Ascending aorta (tissue), 2 donors: ENCODE measurements around the gene GLDC. TPM values are rescaled to one million over a fixed set of nuclear protein-coding genes. Genes with fewer than 3 reads are reported as not detected.
A peak's percentile ranks its signal among the peaks of the same experiment; 100 is the strongest.
"Not testable (repeated sequence)": the region's sequence is repeated elsewhere in the genome, so short reads cannot be mapped to it uniquely, and the experiment has no call there.

ENCODE experiments used
- DNase-seq, 2 donors: peaks; one replicate each; pipeline ENCODE4 v3.0.0-alpha.2; 2019; ENCODE audit warnings: low spot score in 2 of 2
- H3K27ac ChIP-seq, 2 donors: fragments of 200-600 bp; sonication (generic); one replicate each; pipeline ENCODE4 v1.5.1; 2016 to 2017; ENCODE audit warnings: mild to moderate bottlenecking in 1 of 2
- H3K27me3 ChIP-seq: fragments of 200-600 bp; sonication (generic); one replicate; pipeline ENCODE4 v1.5.1; 2017
- H3K36me3 ChIP-seq, 2 donors: fragments of 200-600 bp; sonication (generic); one replicate each; pipeline ENCODE4 v1.5.1; 2016
- H3K4me1 ChIP-seq, 2 donors: fragments of 200-600 bp; sonication (generic); one replicate each; pipeline ENCODE4 v1.5.1; 2016 to 2017; ENCODE audit warnings: mild to moderate bottlenecking in 1 of 2
- H3K4me3 ChIP-seq, 2 donors: fragments of 200-600 bp; sonication (generic); one replicate each; pipeline ENCODE4 v1.5.1; 2016 to 2017; ENCODE audit warnings: mild to moderate bottlenecking in 1 of 2
- H3K9me3 ChIP-seq, 2 donors: fragments of 200-600 bp; sonication (generic); one replicate each; pipeline ENCODE4 v1.5.1; 2016
- CTCF ChIP-seq, 3 experiments: fragments of 200-600 bp in 2 of 3; fragments of 450-650 bp in 1 of 3; sonication (generic) in 2 of 3; IDR thresholded peaks; one replicate each; pipeline ENCODE4 v1.5.1; 2016 to 2019; ENCODE audit warnings: antibody characterized with exemption in 3 of 3, mild to moderate bottlenecking in 1 of 3, moderate library complexity in 1 of 3
- intact Hi-C: fragments of 100-400 bp; cut with DNase I; formaldehyde crosslinking; loops from one replicate; pipeline ENCODE4 v1.15.1; 2023
- total RNA-seq: library from RNA; depleted of rRNA; stranded (reverse); fragments of >200 nt; gene quantifications from one replicate; pipeline ENCODE4 v1.1.0, GENCODE V29; 2016

GLDC gene
- 0.64 TPM for total RNA-seq

- no peaks in the 10 kb centered on the region for H3K27me3 ChIP-seq
- TF ChIP-seq CTCF (IDR thresholded peaks at IDR 0.05), result no peak
- H3K4me1 ChIP-seq, result peaks cover 4 to 7% of the 10 kb centered on the region in 2 donors
- intact Hi-C loops, result no loop called here
- peak within 1 kb of the TSS; percentile 69 to 85 for H3K4me3 ChIP-seq
- DNase-seq, result peak in 1 of 2 donors; percentile 66
- no peak within 1 kb of the TSS for H3K27ac ChIP-seq
- H3K9me3 ChIP-seq, result no peaks in the 10 kb centered on the region
- H3K36me3 ChIP-seq, result no peaks in the 10 kb centered on the region
These were observed at the start of gene GLDC for GRCh38 chr9:6645355-6646292. TSS of gene GLDC (minus strand) at chr9:6645729. CDS start at chr9:6645499, 230 bp downstream.

DNA sequence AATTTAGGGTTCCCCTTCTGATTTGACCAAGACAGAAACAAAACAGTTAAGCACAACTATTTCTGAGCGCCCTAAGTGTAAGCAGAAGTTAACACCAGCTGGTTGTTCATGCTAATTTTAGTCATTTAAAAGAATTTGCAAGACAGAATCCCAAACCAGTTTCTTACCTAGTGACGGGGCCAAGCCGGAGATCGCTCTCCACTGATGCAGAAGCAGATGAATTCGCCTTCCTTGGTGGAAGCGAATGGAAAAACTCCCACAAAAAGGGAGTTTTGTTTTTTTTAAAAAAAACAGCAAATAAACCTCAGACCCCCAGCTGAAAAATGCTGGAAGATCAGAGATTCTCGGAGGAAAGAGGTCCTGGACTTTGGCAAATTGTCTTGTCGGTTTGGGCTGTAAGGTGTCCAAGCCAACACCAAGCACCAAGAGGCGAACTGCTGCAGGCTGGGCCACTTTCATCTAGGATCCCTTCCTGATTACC lies 47.4 kb upstream of the GLDC start:
- DNase-seq, result no peak
- Histone ChIP-seq H3K9me3 (no peaks in the 10 kb centered on the region), H3K27ac (no peak overlapping the region), H3K4me1 (no peaks in the 10 kb centered on the region), H3K36me3 (no peaks in the 10 kb centered on the region), H3K27me3 (no peaks in the 10 kb centered on the region), H3K4me3 (no peak overlapping the region)
- intact Hi-C loops, result no loop called here
- no peak for TF ChIP-seq CTCF (IDR thresholded peaks at IDR 0.05)

DNA sequence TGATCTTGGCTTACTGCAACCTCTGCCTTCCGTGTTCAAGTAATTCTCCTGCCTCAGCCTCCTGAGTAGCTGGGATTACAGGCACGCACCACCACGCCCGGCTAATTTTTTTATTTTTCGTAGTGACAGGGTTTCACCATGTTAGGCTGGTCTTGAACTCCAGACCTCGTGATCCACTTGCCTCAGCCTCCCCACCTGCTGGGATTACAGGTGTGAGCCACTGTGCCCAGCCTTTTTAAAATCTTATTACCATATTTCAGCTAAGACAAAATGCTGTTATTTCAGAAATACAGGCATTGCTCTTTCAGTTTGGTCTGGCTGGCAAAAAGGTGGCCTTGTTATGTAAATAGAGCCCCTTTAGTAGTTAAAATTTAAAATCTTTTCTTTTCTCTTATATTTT lies 46.9 kb upstream of the GLDC start:
- H3K4me1 ChIP-seq, result no peaks in the 10 kb centered on the region
- intact Hi-C loops, result no loop called here
- DNase-seq, result no peak
- no peak for TF ChIP-seq CTCF (IDR thresholded peaks at IDR 0.05)
- no peak overlapping the region for H3K4me3 ChIP-seq
- no peak overlapping the region for H3K27ac ChIP-seq
- no peaks in the 10 kb centered on the region for H3K36me3 ChIP-seq
- H3K27me3 ChIP-seq, result no peaks in the 10 kb centered on the region
- no peaks in the 10 kb centered on the region for H3K9me3 ChIP-seq

- H3K36me3 ChIP-seq, intact Hi-C loops, H3K4me3 ChIP-seq, DNase-seq, H3K27ac ChIP-seq, H3K27me3 ChIP-seq, H3K4me1 ChIP-seq, H3K9me3 ChIP-seq: not testable (repeated sequence)
These were observed 45.1 kb upstream of the GLDC start for GRCh38 chr9:6690675-6691070.

- no peak for TF ChIP-seq CTCF (IDR thresholded peaks at IDR 0.05)
- no peaks in the 10 kb centered on the region for H3K27me3 ChIP-seq
- no peak for DNase-seq
- no peaks in the 10 kb centered on the region for H3K9me3 ChIP-seq
- intact Hi-C loops, result loop anchor here (5.0 to 10.0 kb wide), 2 partner anchors 103 to 465 kb away; no protein-coding TSS in a partner anchor
- no peaks in the 10 kb centered on the region for H3K36me3 ChIP-seq
- H3K4me1 ChIP-seq, result peaks cover 0 to 3% of the 10 kb centered on the region in 2 donors
- peak overlapping the region in 1 of 2 donors; percentile 24 for H3K27ac ChIP-seq
- no peak overlapping the region for H3K4me3 ChIP-seq
These were observed 44.6 kb upstream of the GLDC start for GRCh38 chr9:6689893-6690674.
